ENCODE results near the gene CHAC2.

DNA sequence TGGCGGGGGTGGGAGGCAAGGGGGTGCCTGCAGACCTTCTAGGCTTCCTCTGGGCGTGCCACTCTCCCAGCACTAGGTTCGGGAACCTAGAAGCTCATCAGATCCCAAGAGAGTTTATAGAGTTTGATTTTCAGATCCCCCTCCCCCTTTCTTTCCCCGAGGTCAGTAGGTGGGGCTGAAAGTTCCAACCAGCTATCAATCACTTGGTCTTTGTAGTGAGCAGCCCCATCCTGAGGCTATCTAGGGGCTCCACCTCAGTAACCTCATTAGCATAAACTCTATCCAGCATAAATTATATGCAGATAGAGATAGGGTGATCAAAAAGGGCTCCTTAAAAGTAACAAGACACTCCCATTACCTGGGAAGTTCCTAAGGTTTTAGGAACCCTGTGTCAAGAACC is 52.0 kb downstream of the CHAC2 start:
- no peak for TF ChIP-seq EZH2phosphoT487 (IDR thresholded peaks at IDR 0.05; ENCODE audit: unreplicated experiment)
- TF ChIP-seq, protein P1, sequence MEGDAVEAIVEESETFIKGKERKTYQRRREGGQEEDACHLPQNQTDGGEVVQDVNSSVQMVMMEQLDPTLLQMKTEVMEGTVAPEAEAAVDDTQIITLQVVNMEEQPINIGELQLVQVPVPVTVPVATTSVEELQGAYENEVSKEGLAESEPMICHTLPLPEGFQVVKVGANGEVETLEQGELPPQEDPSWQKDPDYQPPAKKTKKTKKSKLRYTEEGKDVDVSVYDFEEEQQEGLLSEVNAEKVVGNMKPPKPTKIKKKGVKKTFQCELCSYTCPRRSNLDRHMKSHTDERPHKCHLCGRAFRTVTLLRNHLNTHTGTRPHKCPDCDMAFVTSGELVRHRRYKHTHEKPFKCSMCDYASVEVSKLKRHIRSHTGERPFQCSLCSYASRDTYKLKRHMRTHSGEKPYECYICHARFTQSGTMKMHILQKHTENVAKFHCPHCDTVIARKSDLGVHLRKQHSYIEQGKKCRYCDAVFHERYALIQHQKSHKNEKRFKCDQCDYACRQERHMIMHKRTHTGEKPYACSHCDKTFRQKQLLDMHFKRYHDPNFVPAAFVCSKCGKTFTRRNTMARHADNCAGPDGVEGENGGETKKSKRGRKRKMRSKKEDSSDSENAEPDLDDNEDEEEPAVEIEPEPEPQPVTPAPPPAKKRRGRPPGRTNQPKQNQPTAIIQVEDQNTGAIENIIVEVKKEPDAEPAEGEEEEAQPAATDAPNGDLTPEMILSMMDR (conservative IDR thresholded peaks at IDR 0.05; ENCODE audit: low read depth in 2 of 2): no peak
- TF ChIP-seq, protein P2, sequence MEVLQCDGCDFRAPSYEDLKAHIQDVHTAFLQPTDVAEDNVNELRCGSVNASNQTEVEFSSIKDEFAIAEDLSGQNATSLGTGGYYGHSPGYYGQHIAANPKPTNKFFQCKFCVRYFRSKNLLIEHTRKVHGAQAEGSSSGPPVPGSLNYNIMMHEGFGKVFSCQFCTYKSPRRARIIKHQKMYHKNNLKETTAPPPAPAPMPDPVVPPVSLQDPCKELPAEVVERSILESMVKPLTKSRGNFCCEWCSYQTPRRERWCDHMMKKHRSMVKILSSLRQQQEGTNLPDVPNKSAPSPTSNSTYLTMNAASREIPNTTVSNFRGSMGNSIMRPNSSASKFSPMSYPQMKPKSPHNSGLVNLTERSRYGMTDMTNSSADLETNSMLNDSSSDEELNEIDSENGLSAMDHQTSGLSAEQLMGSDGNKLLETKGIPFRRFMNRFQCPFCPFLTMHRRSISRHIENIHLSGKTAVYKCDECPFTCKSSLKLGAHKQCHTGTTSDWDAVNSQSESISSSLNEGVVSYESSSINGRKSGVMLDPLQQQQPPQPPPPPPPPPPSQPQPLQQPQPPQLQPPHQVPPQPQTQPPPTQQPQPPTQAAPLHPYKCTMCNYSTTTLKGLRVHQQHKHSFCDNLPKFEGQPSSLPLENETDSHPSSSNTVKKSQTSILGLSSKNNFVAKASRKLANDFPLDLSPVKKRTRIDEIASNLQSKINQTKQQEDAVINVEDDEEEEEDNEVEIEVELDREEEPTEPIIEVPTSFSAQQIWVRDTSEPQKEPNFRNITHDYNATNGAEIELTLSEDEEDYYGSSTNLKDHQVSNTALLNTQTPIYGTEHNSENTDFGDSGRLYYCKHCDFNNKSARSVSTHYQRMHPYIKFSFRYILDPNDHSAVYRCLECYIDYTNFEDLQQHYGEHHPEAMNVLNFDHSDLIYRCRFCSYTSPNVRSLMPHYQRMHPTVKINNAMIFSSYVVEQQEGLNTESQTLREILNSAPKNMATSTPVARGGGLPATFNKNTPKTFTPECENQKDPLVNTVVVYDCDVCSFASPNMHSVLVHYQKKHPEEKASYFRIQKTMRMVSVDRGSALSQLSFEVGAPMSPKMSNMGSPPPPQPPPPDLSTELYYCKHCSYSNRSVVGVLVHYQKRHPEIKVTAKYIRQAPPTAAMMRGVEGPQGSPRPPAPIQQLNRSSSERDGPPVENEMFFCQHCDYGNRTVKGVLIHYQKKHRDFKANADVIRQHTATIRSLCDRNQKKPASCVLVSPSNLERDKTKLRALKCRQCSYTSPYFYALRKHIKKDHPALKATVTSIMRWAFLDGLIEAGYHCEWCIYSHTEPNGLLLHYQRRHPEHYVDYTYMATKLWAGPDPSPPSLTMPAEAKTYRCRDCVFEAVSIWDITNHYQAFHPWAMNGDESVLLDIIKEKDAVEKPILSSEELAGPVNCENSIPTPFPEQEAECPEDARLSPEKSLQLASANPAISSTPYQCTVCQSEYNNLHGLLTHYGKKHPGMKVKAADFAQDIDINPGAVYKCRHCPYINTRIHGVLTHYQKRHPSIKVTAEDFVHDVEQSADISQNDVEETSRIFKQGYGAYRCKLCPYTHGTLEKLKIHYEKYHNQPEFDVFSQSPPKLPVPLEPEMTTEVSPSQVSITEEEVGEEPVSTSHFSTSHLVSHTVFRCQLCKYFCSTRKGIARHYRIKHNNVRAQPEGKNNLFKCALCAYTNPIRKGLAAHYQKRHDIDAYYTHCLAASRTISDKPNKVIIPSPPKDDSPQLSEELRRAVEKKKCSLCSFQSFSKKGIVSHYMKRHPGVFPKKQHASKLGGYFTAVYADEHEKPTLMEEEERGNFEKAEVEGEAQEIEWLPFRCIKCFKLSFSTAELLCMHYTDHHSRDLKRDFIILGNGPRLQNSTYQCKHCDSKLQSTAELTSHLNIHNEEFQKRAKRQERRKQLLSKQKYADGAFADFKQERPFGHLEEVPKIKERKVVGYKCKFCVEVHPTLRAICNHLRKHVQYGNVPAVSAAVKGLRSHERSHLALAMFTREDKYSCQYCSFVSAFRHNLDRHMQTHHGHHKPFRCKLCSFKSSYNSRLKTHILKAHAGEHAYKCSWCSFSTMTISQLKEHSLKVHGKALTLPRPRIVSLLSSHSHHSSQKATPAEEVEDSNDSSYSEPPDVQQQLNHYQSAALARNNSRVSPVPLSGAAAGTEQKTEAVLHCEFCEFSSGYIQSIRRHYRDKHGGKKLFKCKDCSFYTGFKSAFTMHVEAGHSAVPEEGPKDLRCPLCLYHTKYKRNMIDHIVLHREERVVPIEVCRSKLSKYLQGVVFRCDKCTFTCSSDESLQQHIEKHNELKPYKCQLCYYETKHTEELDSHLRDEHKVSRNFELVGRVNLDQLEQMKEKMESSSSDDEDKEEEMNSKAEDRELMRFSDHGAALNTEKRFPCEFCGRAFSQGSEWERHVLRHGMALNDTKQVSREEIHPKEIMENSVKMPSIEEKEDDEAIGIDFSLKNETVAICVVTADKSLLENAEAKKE (CRISPR knock-in tag; IDR thresholded peaks at IDR 0.05): no peak
- TF ChIP-seq ZNF114 (CRISPR knock-in tag; IDR thresholded peaks at IDR 0.05): no peak
- TF ChIP-seq POLR2AphosphoS5 (IDR thresholded peaks at IDR 0.05; ENCODE audit: low read depth): no peak
- TF ChIP-seq JUNB (IDR thresholded peaks at IDR 0.05; ENCODE audit: unreplicated experiment): no peak
- TF ChIP-seq EZH2 (IDR thresholded peaks at IDR 0.05; ENCODE audit: low read depth, unreplicated experiment): no peak
- no peak for TF ChIP-seq NANOG (IDR thresholded peaks at IDR 0.05; ENCODE audit: borderline replicate concordance)
- TF ChIP-seq CREB1 (CRISPR knock-in tag; IDR thresholded peaks at IDR 0.05; ENCODE audit: low read depth): no peak
- TF ChIP-seq, protein P3, sequence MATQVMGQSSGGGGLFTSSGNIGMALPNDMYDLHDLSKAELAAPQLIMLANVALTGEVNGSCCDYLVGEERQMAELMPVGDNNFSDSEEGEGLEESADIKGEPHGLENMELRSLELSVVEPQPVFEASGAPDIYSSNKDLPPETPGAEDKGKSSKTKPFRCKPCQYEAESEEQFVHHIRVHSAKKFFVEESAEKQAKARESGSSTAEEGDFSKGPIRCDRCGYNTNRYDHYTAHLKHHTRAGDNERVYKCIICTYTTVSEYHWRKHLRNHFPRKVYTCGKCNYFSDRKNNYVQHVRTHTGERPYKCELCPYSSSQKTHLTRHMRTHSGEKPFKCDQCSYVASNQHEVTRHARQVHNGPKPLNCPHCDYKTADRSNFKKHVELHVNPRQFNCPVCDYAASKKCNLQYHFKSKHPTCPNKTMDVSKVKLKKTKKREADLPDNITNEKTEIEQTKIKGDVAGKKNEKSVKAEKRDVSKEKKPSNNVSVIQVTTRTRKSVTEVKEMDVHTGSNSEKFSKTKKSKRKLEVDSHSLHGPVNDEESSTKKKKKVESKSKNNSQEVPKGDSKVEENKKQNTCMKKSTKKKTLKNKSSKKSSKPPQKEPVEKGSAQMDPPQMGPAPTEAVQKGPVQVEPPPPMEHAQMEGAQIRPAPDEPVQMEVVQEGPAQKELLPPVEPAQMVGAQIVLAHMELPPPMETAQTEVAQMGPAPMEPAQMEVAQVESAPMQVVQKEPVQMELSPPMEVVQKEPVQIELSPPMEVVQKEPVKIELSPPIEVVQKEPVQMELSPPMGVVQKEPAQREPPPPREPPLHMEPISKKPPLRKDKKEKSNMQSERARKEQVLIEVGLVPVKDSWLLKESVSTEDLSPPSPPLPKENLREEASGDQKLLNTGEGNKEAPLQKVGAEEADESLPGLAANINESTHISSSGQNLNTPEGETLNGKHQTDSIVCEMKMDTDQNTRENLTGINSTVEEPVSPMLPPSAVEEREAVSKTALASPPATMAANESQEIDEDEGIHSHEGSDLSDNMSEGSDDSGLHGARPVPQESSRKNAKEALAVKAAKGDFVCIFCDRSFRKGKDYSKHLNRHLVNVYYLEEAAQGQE (IDR thresholded peaks at IDR 0.05; ENCODE audit: unreplicated experiment): no peak
